K562 (cell line): ENCODE measurements around the gene CD74. TPM values are rescaled to one million over a fixed set of nuclear protein-coding genes. Genes with fewer than 3 reads are reported as not detected.

ENCODE experiments used
- ATAC-seq: fragments of 200-7000 bp; cut with Tn5 transposase; 3 replicates; pipeline ENCODE4 v1.9.1; 2020; ENCODE audit warnings: moderate library complexity
- BruUV-seq: library from RNA; stranded (reverse); fragments of 400-500 nt; replicated peaks from 2 replicates; lab custom pipeline; 2021; lab: Mats Ljungman, UMichigan
- CTCF ChIA-PET: fragments of 300-600 bp; formaldehyde crosslinking; extraction: SDS; loops from one replicate; lab custom pipeline; 2021; ENCODE audit warnings: low intra/inter-chr PET ratio; lab: Yijun Ruan, JAX
- POLR2A ChIA-PET: fragments of 300-600, 350-650 bp; sonication (Branson Sonifier 250); formaldehyde crosslinking; extraction: SDS; loops from one replicate; lab custom pipeline; 2021; ENCODE audit warnings: antibody characterized with exemption, inconsistent platforms; lab: Yijun Ruan, JAX
- DNase-seq, 4 experiments: peaks; one replicate each; pipeline versions ENCODE4 v3.0.0 to v3.0.0-alpha.2; 2011 to 2018; ENCODE audit warnings: low spot score in 3 of 4, mixed read lengths in 3 of 4; ENCODE audit errors: extremely low read depth in 1 of 4
- FAIRE-seq: peaks from 2 replicates; lab custom pipeline; 2011; peaks lifted over from hg19 to GRCh38; lab: Jason Lieb, UNC
- H2AFZ ChIP-seq: 2 replicates; pipeline ENCODE4 v1.6.0; 2011; ENCODE audit warnings: low read depth, low read length, control low read depth, inconsistent platforms
- H3K27ac ChIP-seq: fragments of 200-600 bp; 3 replicates; pipeline ENCODE4 v1.8.0; 2011; ENCODE audit warnings: low read depth, mild to moderate bottlenecking, control low read depth, inconsistent platforms, low read length, moderate library complexity, mixed read lengths; ENCODE audit errors: extremely low read depth
- H3K27me3 ChIP-seq, 2 experiments: fragments of 300-600 bp in 1 of 2; 2 replicates in 1 of 2; 3 replicates in 1 of 2; pipeline versions ENCODE4 v1.6.0 to v1.8.0; 2011; ENCODE audit warnings: inconsistent platforms in 2 of 2, low read length in 2 of 2, mild to moderate bottlenecking in 1 of 2, mixed read lengths in 1 of 2, moderate library complexity in 1 of 2; ENCODE audit not compliant: control insufficient read depth in 2 of 2, insufficient read depth in 2 of 2
- H3K36me3 ChIP-seq: fragments of 300-600 bp; 3 replicates; pipeline ENCODE4 v1.8.0; 2011; ENCODE audit warnings: mild to moderate bottlenecking, low read length, inconsistent platforms; ENCODE audit not compliant: control insufficient read depth, insufficient read depth
- H3K4me1 ChIP-seq, 2 experiments: fragments of 200-600 bp in 1 of 2; replicated peaks in 1 of 2; 2 replicates in 1 of 2; 3 replicates in 1 of 2; pipeline versions ENCODE4 v1.5.1 to v1.8.0; 2011; ENCODE audit warnings: inconsistent platforms in 2 of 2, low read length in 2 of 2, mild to moderate bottlenecking in 1 of 2, mixed read lengths in 1 of 2, moderate library complexity in 1 of 2; ENCODE audit not compliant: control insufficient read depth in 2 of 2, insufficient read depth in 2 of 2
- H3K4me2 ChIP-seq: 2 replicates; pipeline ENCODE4 v1.6.1; 2011; ENCODE audit warnings: low read length, control low read depth, inconsistent platforms, mixed read lengths; ENCODE audit not compliant: insufficient read depth
- H3K4me3 ChIP-seq: fragments of 200-600 bp; sonication (generic), shearing (Covaris generic); 2 replicates; pipeline ENCODE4 v1.5.1; 2016; ENCODE audit warnings: control low read depth, inconsistent platforms
- H3K79me2 ChIP-seq: fragments of 200-600 bp; 3 replicates; pipeline ENCODE4 v1.8.0; 2011; ENCODE audit warnings: low read length, inconsistent platforms; ENCODE audit not compliant: control insufficient read depth, insufficient read depth
- H3K9ac ChIP-seq, 2 experiments: 2 replicates each; pipeline versions ENCODE4 v1.6.0 to v1.6.1; 2011; ENCODE audit warnings: low read depth in 2 of 2, low read length in 2 of 2, control low read depth in 1 of 2, inconsistent platforms in 1 of 2, mild to moderate bottlenecking in 1 of 2, mixed read lengths in 1 of 2; ENCODE audit not compliant: insufficient read depth in 1 of 2
- H3K9me1 ChIP-seq: one replicate; pipeline ENCODE4 v1.6.0; 2011; ENCODE audit warnings: inconsistent platforms, mild to moderate bottlenecking, low read length, moderate library complexity; ENCODE audit not compliant: control insufficient read depth, insufficient read depth
- H3K9me3 ChIP-seq: replicated peaks from 2 replicates; pipeline ENCODE4 v1.5.1; 2011; ENCODE audit warnings: low read depth, low read length, inconsistent platforms; ENCODE audit not compliant: control insufficient read depth, insufficient read depth
- H4K20me1 ChIP-seq: replicated peaks from 2 replicates; pipeline ENCODE4 v1.6.1; 2011; ENCODE audit warnings: low read length, inconsistent platforms, mixed read lengths; ENCODE audit not compliant: control insufficient read depth, insufficient read depth
- BCOR ChIP-seq: fragments of 450-650 bp; IDR thresholded peaks from 2 replicates; pipeline ENCODE4 v1.6.1; 2016
- FIP1L1 ChIP-seq: fragments of 200-400 bp; formaldehyde crosslinking; IDR thresholded peaks from 2 replicates; pipeline ENCODE4 v1.6.1; 2018; ENCODE audit warnings: mild to moderate bottlenecking, low read depth, low read length; ENCODE audit not compliant: poor library complexity, severe bottlenecking
- KDM4B ChIP-seq, 2 experiments: fragments of 450-650 bp in 1 of 2; sonication (generic) in 1 of 2; IDR thresholded peaks; 2 replicates each; pipeline ENCODE4 v1.6.1; 2016 to 2017; ENCODE audit warnings: borderline replicate concordance in 2 of 2, antibody characterized with exemption in 1 of 2, low read depth in 1 of 2, mild to moderate bottlenecking in 1 of 2
- SAFB2 ChIP-seq: fragments of 200-400 bp; formaldehyde crosslinking; IDR thresholded peaks from 2 replicates; pipeline ENCODE4 v1.6.1; 2018; ENCODE audit warnings: borderline replicate concordance, low read length, low read depth, moderate library complexity; ENCODE audit not compliant: severe bottlenecking
- ZNF316 ChIP-seq: fragments of 450-650 bp; IDR thresholded peaks from 2 replicates; pipeline ENCODE4 v1.6.1; 2016
- ZNF764 ChIP-seq: fragments of 250-450 bp; sonication (Bioruptor Pico); IDR thresholded peaks from 2 replicates; pipeline ENCODE4 v1.4.0; 2020; ENCODE audit warnings: low read depth, mild to moderate bottlenecking, moderate library complexity
- WGBS: fragments of 100-300 bp; shearing (Covaris generic); methylation state at CpG from one replicate; pipeline ENCODE4 v1.1.6; 2016; ENCODE audit warnings: low coverage, mixed read lengths; ENCODE audit not compliant: insufficient coverage; ENCODE audit errors: missing lambda C conversion rate; 5-methylcytosine and 5-hydroxymethylcytosine counted together
- in situ Hi-C: fragments of 300-500 bp; cut with MboI; formaldehyde crosslinking; loops from 4 replicates; pipeline ENCODE4 v1.15.0; 2018; ENCODE audit warnings: inconsistent platforms, mixed read lengths
- intact Hi-C: fragments of 100-400 bp; cut with micrococcal nuclease; formaldehyde crosslinking; loops from 2 replicates; pipeline ENCODE4 v1.14.2; 2022
- polyA plus RNA-seq, 8 experiments: library from polyadenylated mRNA; depleted of rRNA in 4 of 8; stranded (reverse) in 5 of 8; unstranded in 3 of 8; fragments of >200 nt; fragmentation: Nextera tagmentation in 2 of 8; fragmentation: Illumina TruSeq in 1 of 8; extraction: Ambion mirVana in 2 of 8; extraction: Trizol in 1 of 8; gene quantifications; 2 replicates each; pipeline versions ENCODE4 v1.2.1 to v1.2.3, GENCODE V29; 2011 to 2014; ENCODE audit warnings: inconsistent platforms in 1 of 8, missing spikeins in 1 of 8
- total RNA-seq, 7 experiments: library from RNA; depleted of rRNA in 6 of 7; stranded (reverse); fragments of >200 nt in 6 of 7; fragmentation: Illumina TruSeq in 2 of 7; extraction: Trizol in 2 of 7; gene quantifications; 2 replicates each; pipeline versions ENCODE4 v1.2.1 to v1.2.3, GENCODE V29; 2011 to 2021; ENCODE audit warnings: low replicate concordance in 1 of 7

The CD74 gene
- total and polyA plus RNA-seq, 9 of the 15 experiments (the other 6 are each of a cell fraction or from before 2014, with no cell fraction given) = 0.07 to 4.8 (median 0.32) TPM

DNA sequence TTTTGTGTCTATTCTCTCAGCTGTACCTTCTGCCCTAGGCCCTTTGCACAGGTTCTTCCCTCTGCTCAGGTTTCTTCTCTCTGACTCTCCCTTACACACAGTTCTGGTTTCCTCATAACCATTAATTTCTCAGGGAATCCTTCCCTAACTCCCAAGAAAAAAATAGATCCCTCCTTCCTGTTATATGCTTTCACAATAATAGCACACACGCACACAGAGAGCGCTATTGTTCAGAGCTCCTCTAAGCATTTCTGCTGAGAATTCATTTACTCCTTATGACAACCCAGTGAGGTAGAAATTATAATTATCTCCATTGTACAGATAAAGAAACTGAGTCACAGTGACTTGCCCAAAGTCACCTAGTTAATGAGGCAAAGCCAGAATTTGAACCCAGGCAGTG, 56.9 kb downstream of the CD74 start:
- DNase-seq (no peak), FAIRE-seq (no peak), ATAC-seq (no peak)
- H3K4me2 ChIP-seq = no peak overlapping the region
- H3K9me1 ChIP-seq = no peaks in the 10 kb centered on the region
- ChIA-PET POLR2A (no interaction called here), CTCF (no interaction called here)
- WGBS = 73% methylated on average over 2 of the region's 2 CpGs
- no peak overlapping the region for H3K4me3 ChIP-seq
- no peaks in the 10 kb centered on the region for H3K9me3 ChIP-seq
- peaks cover 13 to 14% of the 10 kb centered on the region in 2 experiments; a peak in 4 of 5 replicates for H3K4me1 ChIP-seq
- no peak overlapping the region for H3K27ac ChIP-seq
- BruUV-seq = no TSS peak
- in situ Hi-C loops = no loop called here
- intact Hi-C loops = loop anchor here (10.0 kb wide), 1 partner anchor 331 kb away; no protein-coding TSS in a partner anchor
- peaks cover 36% of the 10 kb centered on the region for H3K79me2 ChIP-seq
- peaks cover 6 to 8% of the 10 kb centered on the region in 2 experiments; a peak in 3 of 5 replicates for H3K27me3 ChIP-seq
- TF ChIP-seq ZNF764 (CRISPR knock-in tag) (no peak), SAFB2 (no peak), KDM4B (IDR thresholded peaks at IDR 0.05; ENCODE audit: borderline replicate concordance in 2 of 2, low read depth in 1 of 2) (no peak), BCOR (no peak)
- peaks cover 8% of the 10 kb centered on the region for H4K20me1 ChIP-seq
- peaks cover 22% of the 10 kb centered on the region; the same call in 2 of the 3 replicates for H3K36me3 ChIP-seq
- no peak overlapping the region for H2AFZ ChIP-seq
- no peak overlapping the region for H3K9ac ChIP-seq

GRCh38 chr5:150353032-150353675, 59.6 kb downstream of the CD74 start:
- BruUV-seq = no TSS peak
- in situ Hi-C loops = no loop called here
- peaks cover under 1% of the 10 kb centered on the region; the same call in 1 of the 3 replicates for H3K36me3 ChIP-seq
- FAIRE-seq (no peak), DNase-seq (no peak), ATAC-seq (no peak)
- no peaks in the 10 kb centered on the region for H3K9me1 ChIP-seq
- TF ChIP-seq FIP1L1 (no peak), ZNF316 (peak; percentile 53)
- POLR2A ChIA-PET = interaction anchor here (0.5 to 0.7 kb wide), 3 partner anchors 10 to 106 kb away, joined by 3 read pairs; no protein-coding TSS in a partner anchor
- no peak overlapping the region for H3K27ac ChIP-seq
- intact Hi-C loops = loop anchor here (10.0 kb wide), 1 partner anchor 328 kb away; no protein-coding TSS in a partner anchor
- H2AFZ ChIP-seq = no peak overlapping the region
- peaks cover 10% of the 10 kb centered on the region for H3K79me2 ChIP-seq
- 15% methylated on average over 3 of the region's 3 CpGs for WGBS
- H3K9ac ChIP-seq = no peak overlapping the region
- H4K20me1 ChIP-seq = 0 out of 2 replicates have a peak, but pooled peaks cover 5% of the 10 kb centered on the region
- peaks cover 6 to 8% of the 10 kb centered on the region in 2 experiments; a peak in 3 of 5 replicates for H3K27me3 ChIP-seq
- H3K4me1 ChIP-seq = peaks cover 5 to 6% of the 10 kb centered on the region in 2 experiments; a peak in 3 of 5 replicates
- CTCF ChIA-PET = no interaction called here
- H3K9me3 ChIP-seq = no peaks in the 10 kb centered on the region
- H3K4me3 ChIP-seq = no peak overlapping the region
- H3K4me2 ChIP-seq = no peak overlapping the region
